ENCODE measurements around the gene SH3PXD2B.
"Not testable (repeated sequence)": the region's sequence is repeated elsewhere in the genome, so short reads cannot be mapped to it uniquely, and the experiment has no call there.

SH3PXD2B gene

GRCh38 chr5:172361566-172362238 is 92.6 kb downstream of the SH3PXD2B start:
- DNase-seq: no peak

- no peak for DNase-seq
Measured at GRCh38 chr5:172358345-172358744, 96.0 kb downstream of the SH3PXD2B start.

DNA sequence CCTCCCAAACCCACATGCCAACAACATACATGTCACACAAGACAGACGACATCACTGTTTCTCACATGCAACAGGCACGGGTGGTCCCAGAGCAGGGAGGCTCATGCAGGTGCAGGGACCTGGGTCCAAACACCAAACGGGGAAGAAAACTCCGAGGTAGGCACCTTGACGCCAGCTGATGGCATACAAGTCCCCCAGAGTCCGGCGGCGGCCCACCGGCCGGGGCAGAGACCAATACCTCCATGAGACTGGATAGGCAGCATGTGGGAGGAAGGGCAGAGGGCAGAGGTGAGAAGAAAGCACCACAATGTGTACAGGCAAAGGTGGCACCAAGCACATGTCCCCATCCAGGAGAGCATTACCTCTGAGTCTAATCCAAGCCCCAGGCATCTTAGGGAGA is 97.8 kb downstream of the SH3PXD2B start:
- DNase-seq: no peak

GRCh38 chr5:172356047-172356446 is 98.3 kb downstream of the SH3PXD2B start:
- no peak for DNase-seq

DNA sequence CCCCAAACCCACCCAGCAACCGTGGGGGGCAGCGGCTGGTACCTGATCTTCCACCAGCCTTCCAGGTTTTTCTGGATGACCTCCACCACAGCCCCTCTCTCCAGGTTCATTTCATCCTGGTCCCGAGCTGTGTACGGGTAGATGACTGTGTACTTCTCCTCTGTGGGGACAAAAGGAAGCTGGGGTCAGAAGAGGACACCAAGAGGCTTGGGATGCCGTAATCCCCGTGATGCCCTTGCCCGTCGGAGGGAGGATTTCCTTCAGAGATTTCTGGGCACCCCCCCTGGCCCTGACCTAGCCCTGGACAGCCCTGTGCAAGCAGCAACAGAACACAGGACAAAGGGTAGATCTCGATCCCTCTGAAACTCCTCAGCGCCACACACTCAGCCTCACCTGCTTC is 100.5 kb downstream of the SH3PXD2B start:
- DNase-seq: no peak

GRCh38 chr5:172353271-172353812 is 101.0 kb downstream of the SH3PXD2B start:
- no peak for DNase-seq

DNA sequence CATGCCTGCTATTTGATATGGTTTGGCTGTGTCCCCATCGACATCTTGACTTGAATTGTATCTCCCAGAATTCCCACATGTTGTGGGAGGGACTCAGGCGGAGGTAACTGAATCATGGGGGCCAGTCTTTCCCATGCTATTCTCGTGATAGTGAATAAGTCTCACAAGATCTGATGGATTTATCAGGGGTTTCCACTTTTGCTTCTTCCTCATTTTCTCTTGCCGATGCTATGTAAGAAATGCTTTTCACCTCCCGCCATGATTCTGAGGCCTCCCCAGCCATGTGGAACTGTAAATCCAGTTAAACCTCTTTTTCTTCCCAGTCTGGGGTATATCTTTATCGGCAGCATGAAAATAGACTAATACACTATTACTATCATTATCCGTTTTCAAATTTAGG is 101.8 kb downstream of the SH3PXD2B start:
- not testable (repeated sequence) for DNase-seq

- no peak for DNase-seq
Measured at GRCh38 chr5:172351240-172351778, 103.0 kb downstream of the SH3PXD2B start.

GRCh38 chr5:172350212-172351181 is 103.8 kb downstream of the SH3PXD2B start:
- no peak for DNase-seq

DNA sequence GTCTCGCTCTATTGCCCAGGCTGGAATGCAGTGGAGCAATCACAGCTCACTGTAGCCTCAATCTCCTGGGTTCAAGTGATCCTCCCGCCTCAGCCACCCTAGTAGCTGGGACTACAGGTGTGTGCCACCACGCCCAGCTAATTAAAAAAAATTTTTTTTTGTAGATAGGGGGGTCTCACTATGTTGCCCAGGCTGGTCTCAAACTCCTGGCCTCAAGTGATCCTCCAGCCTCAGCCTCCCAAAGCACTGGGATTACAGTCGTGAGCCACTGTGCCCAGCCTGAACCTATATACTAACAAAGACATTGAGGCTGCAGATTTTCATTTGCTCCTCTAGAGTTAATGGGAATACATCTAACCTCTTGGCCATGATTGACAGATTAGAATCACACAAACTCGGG is 105.6 kb downstream of the SH3PXD2B start:
- DNase-seq: not testable (repeated sequence)

- DNase-seq: no peak
Measured at GRCh38 chr5:172348084-172348483, 106.2 kb downstream of the SH3PXD2B start.

DNA sequence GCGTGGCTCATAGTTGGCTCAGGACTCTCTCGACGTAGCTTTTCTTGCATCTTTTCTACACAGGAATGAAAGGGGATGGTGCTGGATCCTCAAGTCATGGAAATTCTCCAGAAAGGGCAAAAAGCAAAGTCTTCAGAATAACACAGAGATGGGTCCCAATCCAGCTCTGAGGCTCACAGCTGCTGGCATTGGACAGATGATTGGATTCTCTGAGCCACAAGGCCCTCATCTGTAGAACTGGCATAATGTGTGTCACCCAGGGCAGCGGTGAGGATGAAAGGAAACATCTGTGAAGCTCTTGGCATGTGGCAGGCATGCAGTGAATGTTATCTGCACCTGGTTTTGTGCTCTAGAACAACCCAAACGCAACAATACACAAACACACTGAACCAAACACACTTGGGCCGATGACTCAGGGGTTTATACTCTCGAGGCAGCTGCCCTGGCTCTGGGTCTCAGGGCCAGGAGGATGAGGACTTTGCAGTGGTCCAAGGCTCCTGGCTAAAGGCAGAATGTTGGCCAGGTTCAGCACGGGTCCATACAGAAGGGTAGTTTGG is 106.8 kb downstream of the SH3PXD2B start:
- DNase-seq: no peak

DNA sequence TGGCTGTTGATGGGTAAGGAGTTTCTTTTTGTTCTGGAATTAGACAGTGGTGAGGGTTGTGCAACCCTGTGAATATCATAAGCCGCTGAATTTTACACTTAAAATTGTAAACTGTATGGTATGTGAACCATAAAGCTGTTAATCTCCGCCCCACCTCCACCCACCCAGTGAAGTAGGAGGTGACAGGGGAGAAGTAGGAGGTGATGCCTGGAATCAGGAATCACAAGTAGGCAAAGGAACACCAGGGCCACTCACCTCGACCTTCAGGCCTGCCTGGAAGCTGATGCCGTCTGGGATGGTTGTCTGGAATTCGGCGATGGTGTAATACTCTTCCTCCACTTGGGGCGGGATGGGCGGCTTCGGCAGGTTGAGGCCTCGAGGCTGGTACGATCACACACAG is 108.4 kb downstream of the SH3PXD2B start:
- no peak for DNase-seq

DNA sequence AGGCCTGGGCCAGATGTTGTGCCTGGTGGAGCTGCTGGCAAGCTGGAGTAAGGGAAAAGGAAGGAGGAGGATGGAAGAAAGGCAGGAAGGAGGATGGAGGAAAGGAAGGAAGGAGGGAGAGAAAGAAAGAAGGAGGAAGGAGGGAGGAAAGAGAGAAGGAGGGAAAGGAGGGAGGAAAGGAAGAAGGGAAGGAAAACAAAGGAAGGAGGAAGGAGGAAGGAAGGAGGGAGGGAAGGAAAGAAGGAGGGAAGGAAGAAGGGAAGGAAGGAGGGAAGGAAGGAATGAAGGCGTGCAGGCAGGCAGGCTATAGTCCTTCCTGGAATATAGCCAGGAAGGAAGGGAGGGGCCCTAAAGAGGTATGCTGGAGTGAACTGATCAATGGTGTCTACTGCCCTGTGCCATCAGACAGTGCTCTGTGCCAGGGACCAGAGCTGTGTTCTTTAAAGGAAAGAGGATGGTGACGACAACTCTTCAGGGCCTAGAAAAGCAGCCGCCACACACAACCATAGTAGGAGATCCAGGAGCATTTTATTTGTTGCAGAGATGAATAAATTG is 109.4 kb downstream of the SH3PXD2B start:
- no peak for DNase-seq

GRCh38 chr5:172343741-172344140 is 110.6 kb downstream of the SH3PXD2B start:
- no peak for DNase-seq

DNA sequence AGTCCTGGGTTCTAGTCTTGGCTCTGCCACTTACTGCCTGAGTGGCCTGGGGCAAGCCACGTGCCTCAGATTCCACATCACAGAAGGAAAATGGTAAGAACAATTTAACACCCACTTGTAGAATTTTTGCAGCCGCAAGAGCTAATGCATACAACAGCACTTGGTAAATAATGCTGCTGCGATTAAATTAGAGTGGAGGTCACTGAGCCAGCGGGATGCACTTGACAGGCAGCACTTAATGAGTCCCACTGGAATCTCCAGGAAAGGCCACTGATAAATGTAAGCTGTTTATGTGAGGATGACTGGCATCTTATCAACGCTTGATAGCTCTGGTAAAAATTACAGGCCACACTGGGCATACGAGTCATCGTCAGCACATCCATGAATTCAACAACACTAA is 111.4 kb downstream of the SH3PXD2B start:
- DNase-seq: no peak

- DNase-seq: no peak
Measured at GRCh38 chr5:172339264-172340180, 114.8 kb downstream of the SH3PXD2B start.

GRCh38 chr5:172336676-172337285 is 117.5 kb downstream of the SH3PXD2B start:
- peak; percentile 53 for DNase-seq

DNA sequence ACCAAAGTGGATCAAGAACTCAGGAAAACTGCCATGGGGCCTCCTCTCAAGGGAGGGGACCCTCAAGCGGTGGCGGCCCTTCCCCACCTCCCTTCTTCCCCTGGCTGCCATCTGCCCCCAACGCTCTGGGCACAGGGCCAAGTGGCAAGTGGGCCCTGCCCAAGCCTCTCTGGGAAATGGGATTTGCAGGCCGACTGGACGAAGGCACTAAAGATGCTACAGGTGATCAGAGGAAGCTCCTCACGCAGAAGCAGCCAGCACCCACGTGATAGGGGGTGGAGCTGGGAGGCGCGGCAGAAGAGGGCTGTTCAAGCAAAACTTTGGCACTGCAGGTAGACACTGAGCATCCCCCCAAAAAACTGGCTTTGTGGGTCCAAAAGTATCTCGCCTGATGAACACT is 118.1 kb downstream of the SH3PXD2B start:
- DNase-seq: peak; percentile 6

DNA sequence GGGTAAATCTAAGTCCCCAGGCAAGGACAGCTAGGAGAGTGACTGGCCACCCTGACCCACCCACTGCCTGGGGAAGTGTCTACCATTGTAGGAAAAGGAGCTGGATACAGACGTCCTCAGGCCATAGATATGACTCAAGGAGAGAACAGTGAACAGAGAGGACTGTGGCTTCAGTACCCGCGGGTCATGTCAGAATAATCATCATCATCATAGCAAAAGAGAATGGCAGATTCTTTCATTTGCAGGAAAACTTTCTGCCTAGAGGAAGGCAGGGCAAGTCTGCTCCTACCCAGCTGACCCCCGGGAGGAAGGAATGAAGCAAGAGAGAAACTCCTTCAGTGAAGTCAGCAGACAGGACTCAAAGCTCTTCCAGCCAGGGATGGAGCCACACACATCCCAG is 118.6 kb downstream of the SH3PXD2B start:
- DNase-seq: no peak

- no peak for DNase-seq
Measured at GRCh38 chr5:172334641-172335040, 119.7 kb downstream of the SH3PXD2B start.
